Astrocyte of the cerebellum (primary cell): ENCODE data around the gene CD200R1L.

Experiments used
- DNase-seq: peaks from one replicate; pipeline ENCODE4 v3.0.0-alpha.2; 2011; ENCODE audit warnings: low read depth
- H3K4me3 ChIP-seq: 2 replicates; pipeline ENCODE4 v1.5.1; 2011; ENCODE audit warnings: mild to moderate bottlenecking, low read depth, low read length, moderate library complexity
- CTCF ChIP-seq: IDR thresholded peaks from 2 replicates; pipeline ENCODE4 v1.5.1; 2012; ENCODE audit warnings: low read length, low read depth, moderate library complexity, mild to moderate bottlenecking; ENCODE audit errors: missing control alignments
- in situ Hi-C: cut with HindIII; loops from 2 replicates; pipeline ENCODE4 v1.10.0; 2017; ENCODE audit warnings: low sequenced_read_pairs

Gene CD200R1L

GRCh38 chr3:112803467-112803866 lies 43.2 kb downstream of the CD200R1L start:
- no peak for TF ChIP-seq CTCF
- DNase-seq, result no peak
- in situ Hi-C loops, result loop anchor here (25.0 kb wide), 1 partner anchor 166 kb away; the partner anchor contains the start of gene CCDC80
- no peak overlapping the region for H3K4me3 ChIP-seq

GRCh38 chr3:112802338-112802737 lies 44.3 kb downstream of the CD200R1L start:
- no peak overlapping the region for H3K4me3 ChIP-seq
- no peak for DNase-seq
- TF ChIP-seq CTCF, result no peak
- in situ Hi-C loops, result loop anchor here (25.0 kb wide), 1 partner anchor 165 kb away; the partner anchor contains the start of gene CCDC80

GRCh38 chr3:112799946-112800345 lies 46.7 kb downstream of the CD200R1L start:
- DNase-seq, result no peak
- in situ Hi-C loops, result loop anchor here (25.0 kb wide), 1 partner anchor 163 kb away; the partner anchor contains the start of gene CCDC80
- no peak for TF ChIP-seq CTCF
- H3K4me3 ChIP-seq, result no peak overlapping the region

- no peak for DNase-seq
- in situ Hi-C loops, result no loop called here
- TF ChIP-seq CTCF, result no peak
- H3K4me3 ChIP-seq, result no peak overlapping the region
These were observed 52.0 kb downstream of the CD200R1L start for GRCh38 chr3:112794622-112795172.

GRCh38 chr3:112793326-112794081 lies 53.2 kb downstream of the CD200R1L start:
- no peak overlapping the region for H3K4me3 ChIP-seq
- TF ChIP-seq CTCF, result no peak
- in situ Hi-C loops, result no loop called here
- no peak for DNase-seq

GRCh38 chr3:112791736-112792135 lies 54.9 kb downstream of the CD200R1L start:
- H3K4me3 ChIP-seq, result no peak overlapping the region
- in situ Hi-C loops, result no loop called here
- TF ChIP-seq CTCF, result no peak

More at GRCh38 chr3:112791736-112792135, 54.9 kb downstream of the CD200R1L start:
- DNase-seq, result no peak
